ENCODE data around the gene PRODH.
"Not testable (repeated sequence)": the region's sequence is repeated elsewhere in the genome, so short reads cannot be mapped to it uniquely, and the experiment has no call there.

Gene PRODH

GRCh38 chr22:18975434-18976196 is 39.5 kb upstream of the PRODH start:
- Histone ChIP-seq H3K4me2 (ENCODE audit: low read length) (no peak overlapping the region), H3K27me3 (ENCODE audit: control insufficient read depth, insufficient read depth, low read length) (no peaks in the 10 kb centered on the region), H3K4me3 (ENCODE audit: low read depth, low read length) (no peak overlapping the region), H3K9ac (no peak overlapping the region), H3K4me1 (no peaks in the 10 kb centered on the region), H2AFZ (no peak overlapping the region), H3K9me3 (ENCODE audit: control insufficient read depth, low read length) (no peaks in the 10 kb centered on the region), H3K27ac (no peak overlapping the region), H3K79me2 (no peaks in the 10 kb centered on the region), H3K36me3 (ENCODE audit: control insufficient read depth, insufficient read depth, low read length) (no peaks in the 10 kb centered on the region)
- no peak for TF ChIP-seq CTCF (IDR thresholded peaks at IDR 0.05)

GRCh38 chr22:18974477-18975180 is 38.5 kb upstream of the PRODH start:
- no peaks in the 10 kb centered on the region for H3K27me3 ChIP-seq (ENCODE audit: control insufficient read depth, insufficient read depth, low read length)
- H3K4me1 ChIP-seq = no peaks in the 10 kb centered on the region
- H3K9ac ChIP-seq = no peak overlapping the region
- H3K4me2 ChIP-seq (ENCODE audit: low read length) = no peak overlapping the region
- no peaks in the 10 kb centered on the region for H3K36me3 ChIP-seq (ENCODE audit: control insufficient read depth, insufficient read depth, low read length)
- no peaks in the 10 kb centered on the region for H3K9me3 ChIP-seq (ENCODE audit: control insufficient read depth, low read length)
- H3K79me2 ChIP-seq = no peaks in the 10 kb centered on the region
- no peak for TF ChIP-seq CTCF (IDR thresholded peaks at IDR 0.05)
- H2AFZ ChIP-seq = no peak overlapping the region
- H3K4me3 ChIP-seq (ENCODE audit: low read depth, low read length) = no peak overlapping the region
- no peak overlapping the region for H3K27ac ChIP-seq

- Histone ChIP-seq H3K27me3 (ENCODE audit: control insufficient read depth, insufficient read depth, low read length) (no peaks in the 10 kb centered on the region), H3K36me3 (ENCODE audit: control insufficient read depth, insufficient read depth, low read length) (no peaks in the 10 kb centered on the region), H3K4me1 (no peaks in the 10 kb centered on the region), H3K9ac (no peak overlapping the region), H3K9me3 (ENCODE audit: control insufficient read depth, low read length) (no peaks in the 10 kb centered on the region), H3K79me2 (no peaks in the 10 kb centered on the region), H3K27ac (no peak overlapping the region), H2AFZ (no peak overlapping the region), H3K4me2 (ENCODE audit: low read length) (no peak overlapping the region), H3K4me3 (ENCODE audit: low read depth, low read length) (no peak overlapping the region)
- no peak for TF ChIP-seq CTCF (IDR thresholded peaks at IDR 0.05)
Measured at GRCh38 chr22:18973264-18974031, 37.4 kb upstream of the PRODH start.

DNA sequence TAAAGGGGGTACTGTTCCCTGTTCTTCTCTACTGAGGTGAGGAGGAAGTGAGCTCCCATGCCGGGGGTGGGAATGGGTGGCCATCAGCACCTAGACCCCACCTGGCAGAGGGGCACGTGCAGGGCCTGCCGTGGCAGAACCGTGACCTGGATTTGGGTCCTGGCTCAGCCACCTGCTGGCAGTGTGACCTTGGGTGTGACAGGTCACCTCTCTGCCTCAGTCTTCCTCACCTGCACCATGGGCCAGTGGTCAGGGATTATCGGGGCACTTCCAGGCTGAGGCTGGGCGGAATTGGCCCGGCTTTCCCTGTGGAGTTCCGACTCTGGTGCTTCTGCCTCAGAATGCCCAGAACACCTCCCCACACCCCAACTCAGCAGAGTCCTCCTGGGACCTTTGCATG is 36.5 kb upstream of the PRODH start:
- H3K4me1 ChIP-seq; H3K9me3 ChIP-seq (ENCODE audit: control insufficient read depth, low read length); H3K27me3 ChIP-seq (ENCODE audit: control insufficient read depth, insufficient read depth, low read length); H3K27ac ChIP-seq; H3K4me3 ChIP-seq (ENCODE audit: low read depth, low read length); H3K36me3 ChIP-seq (ENCODE audit: control insufficient read depth, insufficient read depth, low read length); H3K79me2 ChIP-seq; H2AFZ ChIP-seq; H3K4me2 ChIP-seq (ENCODE audit: low read length); H3K9ac ChIP-seq: not testable (repeated sequence)

GRCh38 chr22:18972029-18972428 is 35.9 kb upstream of the PRODH start:
- H3K9ac ChIP-seq; H3K27me3 ChIP-seq (ENCODE audit: control insufficient read depth, insufficient read depth, low read length); H3K4me3 ChIP-seq (ENCODE audit: low read depth, low read length); H2AFZ ChIP-seq; H3K9me3 ChIP-seq (ENCODE audit: control insufficient read depth, low read length); H3K36me3 ChIP-seq (ENCODE audit: control insufficient read depth, insufficient read depth, low read length); H3K4me1 ChIP-seq; H3K79me2 ChIP-seq; H3K27ac ChIP-seq; H3K4me2 ChIP-seq (ENCODE audit: low read length): not testable (repeated sequence)
